Cardiac muscle cell (in vitro differentiated cells and primary cell): ENCODE data around the gene ARHGAP45. TPM values are rescaled to one million over a fixed set of nuclear protein-coding genes. Genes with fewer than 3 reads are reported as not detected.
A peak's percentile ranks its signal among the peaks of the same experiment; 100 is the strongest.

Source experiments
- DNase-seq, 2 donors: peaks; one replicate each; pipeline versions ENCODE4 v3.0.0 to v3.0.0-alpha.2; 2010 to 2017; ENCODE audit warnings: low read depth in 1 of 2, low spot score in 1 of 2
- H3K27ac ChIP-seq: fragments of 200-600 bp; sonication (generic); 2 replicates; pipeline ENCODE4 v1.5.1; 2016
- H3K27me3 ChIP-seq: fragments of 200-600 bp; sonication (generic); 2 replicates; pipeline ENCODE4 v1.6.0; 2016; ENCODE audit warnings: control low read depth
- H3K36me3 ChIP-seq: fragments of 200-600 bp; sonication (generic); 2 replicates; pipeline ENCODE4 v1.5.1; 2016; ENCODE audit warnings: control low read depth
- H3K4me1 ChIP-seq: fragments of 200-600 bp; sonication (generic); 2 replicates; pipeline ENCODE4 v1.8.1; 2017; ENCODE audit warnings: low read depth, mild to moderate bottlenecking, mixed run types
- H3K4me3 ChIP-seq: fragments of 200-600 bp; sonication (generic); 2 replicates; pipeline ENCODE4 v1.5.1; 2016; ENCODE audit warnings: mild to moderate bottlenecking
- H3K9me3 ChIP-seq: fragments of 200-600 bp; sonication (generic); 2 replicates; pipeline ENCODE4 v1.5.1; 2017; ENCODE audit warnings: low read depth, mild to moderate bottlenecking, control low read depth
- polyA plus RNA-seq: library from polyadenylated mRNA; unstranded; fragments of >200 nt; fragmentation: Nextera tagmentation; extraction: Ambion mirVana; gene quantifications from 2 replicates; pipeline ENCODE4 v1.2.1, GENCODE V29; 2016
- total RNA-seq: library from RNA; depleted of rRNA; stranded (reverse); fragments of >200 nt; gene quantifications from 2 replicates; pipeline ENCODE4 v1.2.3, GENCODE V29; 2016
- TF ChIP-seq, protein P1 (sequence below): IDR thresholded peaks from 2 replicates; pipeline ENCODE4 v1.5.1; 2012; ENCODE audit warnings: low read depth, mild to moderate bottlenecking, low read length

The ARHGAP45 gene
- total and polyA plus RNA-seq, 2 experiments from 2014 or later = 67.5 to 88.6 TPM

DNA sequence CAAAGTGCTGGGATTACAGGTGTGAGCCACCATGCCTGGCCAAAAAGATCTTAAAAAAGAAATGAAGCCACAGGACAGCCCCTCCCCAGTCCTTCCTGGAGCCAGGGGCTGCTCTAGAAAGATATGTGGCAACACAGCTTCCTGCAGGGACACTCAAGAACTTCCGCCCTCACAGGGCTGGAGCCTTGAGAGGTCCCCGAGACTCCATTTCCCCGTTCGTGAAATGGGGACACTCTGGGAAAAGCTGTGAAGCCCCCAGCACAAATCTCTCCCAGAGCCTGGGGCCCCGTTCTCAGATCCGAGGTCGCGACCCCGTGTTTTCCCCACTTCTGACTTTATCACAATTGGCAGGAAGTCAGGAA lies 34.4 kb downstream of the ARHGAP45 start:
- Histone ChIP-seq H3K4me3 (no peak overlapping the region), H3K27ac (peak overlapping the region; percentile 92), H3K9me3 (no peaks in the 10 kb centered on the region), H3K4me1 (peaks cover 20% of the 10 kb centered on the region), H3K27me3 (no peaks in the 10 kb centered on the region), H3K36me3 (peaks cover 5% of the 10 kb centered on the region)
- TF ChIP-seq, protein P1, sequence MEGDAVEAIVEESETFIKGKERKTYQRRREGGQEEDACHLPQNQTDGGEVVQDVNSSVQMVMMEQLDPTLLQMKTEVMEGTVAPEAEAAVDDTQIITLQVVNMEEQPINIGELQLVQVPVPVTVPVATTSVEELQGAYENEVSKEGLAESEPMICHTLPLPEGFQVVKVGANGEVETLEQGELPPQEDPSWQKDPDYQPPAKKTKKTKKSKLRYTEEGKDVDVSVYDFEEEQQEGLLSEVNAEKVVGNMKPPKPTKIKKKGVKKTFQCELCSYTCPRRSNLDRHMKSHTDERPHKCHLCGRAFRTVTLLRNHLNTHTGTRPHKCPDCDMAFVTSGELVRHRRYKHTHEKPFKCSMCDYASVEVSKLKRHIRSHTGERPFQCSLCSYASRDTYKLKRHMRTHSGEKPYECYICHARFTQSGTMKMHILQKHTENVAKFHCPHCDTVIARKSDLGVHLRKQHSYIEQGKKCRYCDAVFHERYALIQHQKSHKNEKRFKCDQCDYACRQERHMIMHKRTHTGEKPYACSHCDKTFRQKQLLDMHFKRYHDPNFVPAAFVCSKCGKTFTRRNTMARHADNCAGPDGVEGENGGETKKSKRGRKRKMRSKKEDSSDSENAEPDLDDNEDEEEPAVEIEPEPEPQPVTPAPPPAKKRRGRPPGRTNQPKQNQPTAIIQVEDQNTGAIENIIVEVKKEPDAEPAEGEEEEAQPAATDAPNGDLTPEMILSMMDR = no peak
- DNase-seq = no peak

DNA sequence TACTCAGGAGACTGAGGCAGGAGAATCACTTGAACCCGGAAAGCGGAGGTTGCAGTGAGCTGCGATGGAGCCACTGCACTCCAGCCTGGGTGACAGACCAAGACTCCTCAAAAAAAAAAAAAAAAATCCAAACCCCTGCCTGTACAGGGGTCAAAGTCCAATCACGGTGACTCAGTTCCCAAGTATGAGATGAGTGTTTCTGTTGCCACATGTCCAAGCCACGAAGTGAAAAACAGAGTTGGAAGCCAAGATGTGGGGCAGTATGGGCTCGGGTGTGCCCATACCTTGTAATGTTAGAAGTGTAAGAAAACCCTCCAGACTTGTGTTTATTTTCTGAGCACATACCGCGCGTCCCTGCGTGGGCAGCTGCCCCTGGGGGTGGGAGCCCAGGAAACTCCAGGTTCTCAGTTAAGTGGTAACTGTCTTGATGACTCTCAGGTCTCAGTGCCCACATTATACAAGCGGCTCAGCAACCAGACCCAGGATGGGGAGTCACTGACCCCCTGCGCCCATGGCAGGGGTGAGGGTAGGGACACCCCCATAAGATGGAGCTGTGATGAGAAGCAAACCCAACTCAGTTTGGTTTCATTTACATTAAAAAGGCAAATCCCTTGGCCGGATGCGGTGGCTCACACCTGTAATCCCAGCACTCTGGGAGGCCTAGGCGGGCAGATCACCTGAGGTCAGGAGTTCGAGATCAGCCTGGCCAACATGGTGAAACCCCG lies 35.6 kb downstream of the ARHGAP45 start:
- Histone ChIP-seq H3K4me1 (peaks cover 28% of the 10 kb centered on the region), H3K27ac (peak overlapping the region; percentile 92)

DNA sequence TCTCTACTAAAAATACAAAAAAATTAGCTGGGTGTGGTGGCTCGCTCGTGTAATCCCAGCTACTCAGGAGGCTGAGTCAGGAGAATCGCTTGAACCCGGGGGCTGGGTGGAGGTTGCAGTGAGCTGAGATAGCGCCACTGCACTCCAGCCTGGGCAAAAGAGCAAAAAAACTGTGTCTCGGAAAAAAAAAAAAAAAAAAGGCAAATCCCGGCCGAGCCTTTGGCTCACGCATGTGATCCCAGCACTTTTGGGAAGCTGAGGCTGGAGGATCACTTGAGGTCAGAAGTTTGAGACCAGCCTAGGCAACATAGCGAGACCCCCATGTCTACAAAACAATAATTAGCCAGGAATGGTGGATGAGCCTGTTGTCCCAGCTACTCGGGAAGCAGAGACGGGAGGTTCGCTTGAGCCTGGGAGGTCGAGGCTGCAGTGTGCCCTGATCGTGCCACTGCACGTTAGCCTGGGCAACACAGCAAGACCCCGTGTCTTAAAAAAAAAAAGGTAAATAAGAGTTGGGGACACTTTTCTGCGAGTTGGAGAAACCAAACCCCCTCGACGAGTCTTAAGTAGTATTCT lies 36.3 kb downstream of the ARHGAP45 start:
- no peaks in the 10 kb centered on the region for H3K9me3 ChIP-seq
- peaks cover 10% of the 10 kb centered on the region for H3K36me3 ChIP-seq
- peak overlapping the region; percentile 4 for H3K4me3 ChIP-seq
- H3K27ac ChIP-seq = peak overlapping the region; percentile 92
- H3K4me1 ChIP-seq = peaks cover 28% of the 10 kb centered on the region
- H3K27me3 ChIP-seq = no peaks in the 10 kb centered on the region
- TF ChIP-seq, protein P1 = no peak
- peak in 1 of 2 donors; percentile 38 for DNase-seq

More for the DNA sequence above, 35.6 kb downstream of the ARHGAP45 start:
- no peaks in the 10 kb centered on the region for H3K9me3 ChIP-seq
- H3K4me3 ChIP-seq = no peak overlapping the region
- peaks cover 10% of the 10 kb centered on the region for H3K36me3 ChIP-seq
- peak in 1 of 2 donors; percentile 99 for DNase-seq
- TF ChIP-seq, protein P1 = no peak
- H3K27me3 ChIP-seq = no peaks in the 10 kb centered on the region

DNA sequence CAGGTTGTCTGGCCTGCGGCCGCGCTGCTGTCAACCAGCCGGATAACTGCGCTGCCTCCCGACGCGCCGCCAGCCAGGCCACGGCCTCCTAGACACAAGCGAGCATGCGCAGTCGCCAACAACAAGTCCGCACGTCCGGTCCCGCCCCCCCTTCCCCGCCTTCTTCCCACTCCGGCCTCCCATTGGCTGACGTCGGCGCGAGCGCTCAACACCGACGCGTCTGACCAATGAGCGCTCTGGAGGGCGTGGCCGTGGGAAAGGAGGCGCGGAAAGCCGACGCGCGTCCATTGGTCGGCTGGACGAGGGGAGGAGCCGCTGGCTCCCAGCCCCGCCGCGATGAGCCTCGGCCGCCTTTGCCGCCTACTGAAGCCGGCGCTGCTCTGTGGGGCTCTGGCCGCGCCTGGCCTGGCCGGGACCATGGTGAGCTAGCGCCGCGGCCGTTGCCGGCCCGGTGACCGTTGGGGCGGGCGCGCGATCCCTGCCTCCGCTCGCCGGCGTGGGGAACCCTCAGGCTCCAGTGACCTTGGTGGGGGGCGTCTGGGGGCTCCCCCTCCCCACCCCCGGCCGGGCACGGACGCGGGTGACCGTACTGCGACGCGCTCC lies 36.8 kb downstream of the ARHGAP45 start, which contains the start of gene GPX4:
Gene GPX4 (plus strand): TSS at position 287 of the 603 bp plus-strand sequence. CDS start 50 bp downstream, at position 337.
- Histone ChIP-seq H3K36me3 (peaks cover 10% of the 10 kb centered on the region), H3K27ac (peak within 1 kb of the TSS; percentile 97), H3K9me3 (no peaks in the 10 kb centered on the region), H3K4me3 (peak within 1 kb of the TSS; percentile 97), H3K27me3 (no peaks in the 10 kb centered on the region), H3K4me1 (peaks cover 28% of the 10 kb centered on the region)
- TF ChIP-seq, protein P1 = no peak
- peak; percentile 100 for DNase-seq

DNA sequence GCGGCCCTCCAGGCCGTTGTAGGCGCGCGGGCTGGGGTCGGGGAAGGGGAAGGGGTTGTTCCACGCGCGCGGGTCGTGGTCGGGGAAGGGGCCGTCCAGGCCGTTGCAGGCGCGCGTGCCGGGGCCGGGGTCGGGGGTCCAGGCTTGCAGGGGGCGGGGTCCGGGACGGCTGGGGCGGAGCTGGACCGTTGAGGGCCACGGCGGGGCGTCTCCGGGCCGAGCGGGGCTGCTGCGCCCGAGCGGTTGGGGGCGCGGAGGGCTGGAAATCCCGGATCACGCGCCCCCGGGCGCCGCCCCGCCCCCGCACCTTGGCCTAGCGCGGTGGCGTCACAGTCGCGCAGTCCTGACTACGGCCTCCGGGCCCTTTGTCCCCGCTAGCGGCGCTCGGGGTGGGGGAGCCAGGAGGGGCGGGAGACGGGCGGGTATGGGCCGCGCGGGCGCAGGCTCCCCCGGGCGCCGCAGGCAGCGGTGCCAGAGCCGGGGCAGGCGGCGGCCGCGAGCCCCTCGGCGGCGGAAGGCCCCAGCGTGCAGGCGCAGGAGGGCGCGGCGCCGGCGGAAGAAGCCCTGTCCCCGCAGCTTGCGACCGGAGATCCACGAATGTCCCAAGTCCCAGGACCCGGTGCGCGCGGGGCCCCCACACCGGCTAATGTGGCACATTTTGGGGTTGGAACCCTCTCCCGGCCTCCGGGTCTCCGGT lies 37.5 kb downstream of the ARHGAP45 start:
- Histone ChIP-seq H3K36me3 (peaks cover 10% of the 10 kb centered on the region), H3K4me1 (peaks cover 28% of the 10 kb centered on the region), H3K4me3 (peak overlapping the region; percentile 97), H3K9me3 (no peaks in the 10 kb centered on the region), H3K27me3 (no peaks in the 10 kb centered on the region), H3K27ac (peak overlapping the region; percentile 97)
- DNase-seq = peak; percentile 80 to 90
- TF ChIP-seq, protein P1 = no peak
